ENCODE data around the gene HPS6.
A peak's percentile ranks its signal among the peaks of the same experiment; 100 is the strongest.

HPS6 gene

DNA sequence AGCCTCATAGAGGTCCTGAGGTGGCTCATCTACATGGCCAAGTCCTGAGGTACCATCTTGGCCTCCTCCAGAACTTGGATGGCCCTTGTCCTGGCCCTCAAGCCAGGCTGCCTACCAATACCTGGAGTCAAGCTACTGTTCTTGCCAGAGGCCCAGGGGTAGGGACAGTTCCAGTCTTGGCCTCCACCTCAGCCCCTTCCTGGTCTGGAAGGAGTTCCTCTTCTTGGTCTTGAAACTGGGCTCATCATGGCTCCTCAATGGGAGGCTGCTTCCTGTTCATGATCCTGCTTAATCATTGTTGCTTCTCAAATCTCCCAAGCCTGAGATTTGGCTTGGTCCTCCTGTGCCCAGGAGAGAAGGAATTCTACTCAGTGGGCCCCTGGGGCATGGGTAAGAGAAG is 3.9 kb downstream of the HPS6 start:
- no peak for DNase-seq

DNA sequence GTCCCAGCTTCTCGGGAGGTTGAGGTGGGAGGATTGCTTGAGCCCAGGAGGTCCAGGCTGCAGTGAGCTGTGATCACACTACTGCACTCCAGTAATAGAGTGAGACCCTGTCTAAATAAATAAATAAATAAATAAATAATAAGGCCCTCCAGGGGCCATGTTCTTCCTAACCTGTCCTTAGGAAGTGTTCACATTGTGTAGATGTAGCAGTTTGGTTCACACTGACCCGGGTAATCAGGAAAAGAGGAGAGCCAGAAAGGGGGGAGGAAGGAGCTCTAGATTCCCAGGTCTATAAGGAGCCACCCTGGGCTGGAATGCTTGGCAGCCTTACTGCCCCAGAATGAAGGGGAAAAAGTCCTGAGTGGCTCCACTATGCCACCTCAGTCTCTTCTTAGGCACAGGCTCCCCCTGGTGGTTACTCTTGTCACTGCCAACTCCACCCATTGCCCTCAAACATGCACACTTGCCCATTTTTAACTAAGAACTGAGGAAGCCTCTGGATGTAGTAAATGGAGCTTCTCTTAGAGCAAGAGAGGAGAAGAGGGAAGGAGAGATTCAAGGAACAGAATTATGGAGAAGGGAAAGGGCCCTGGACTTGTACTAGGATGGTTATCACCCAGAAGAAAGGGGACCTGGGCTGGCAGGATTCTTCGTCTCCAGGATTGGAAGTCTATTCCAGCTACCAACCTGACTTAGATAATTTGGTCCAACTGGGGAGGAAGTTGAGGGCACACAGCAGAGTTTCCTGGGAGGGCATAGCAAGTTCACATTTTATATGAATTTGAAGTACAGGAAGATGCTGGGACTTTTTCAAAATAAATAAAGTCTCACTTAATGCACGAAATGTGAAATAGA is 7.8 kb downstream of the HPS6 start:
- DNase-seq = peak; percentile 91 to 93

DNA sequence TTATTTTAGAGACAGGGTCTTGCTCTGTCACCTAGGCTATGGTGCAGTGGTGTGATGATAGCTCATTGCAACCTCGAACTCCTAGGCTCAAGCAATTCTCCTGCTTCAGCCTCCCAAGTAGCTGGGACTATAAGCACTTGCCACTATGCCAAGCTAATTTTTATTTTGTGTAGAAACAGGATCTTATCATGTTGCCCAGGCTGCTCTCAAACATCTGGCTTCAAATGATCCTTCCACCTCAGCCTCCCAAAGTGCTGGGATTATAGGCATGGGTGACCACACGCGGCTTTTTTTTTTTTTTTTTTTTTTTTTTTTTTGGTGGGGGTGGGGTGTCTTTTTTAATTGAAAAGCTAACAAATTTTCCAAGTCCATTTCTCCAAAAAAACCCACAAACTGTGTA is 18.4 kb downstream of the HPS6 start:
- no peak for DNase-seq

DNA sequence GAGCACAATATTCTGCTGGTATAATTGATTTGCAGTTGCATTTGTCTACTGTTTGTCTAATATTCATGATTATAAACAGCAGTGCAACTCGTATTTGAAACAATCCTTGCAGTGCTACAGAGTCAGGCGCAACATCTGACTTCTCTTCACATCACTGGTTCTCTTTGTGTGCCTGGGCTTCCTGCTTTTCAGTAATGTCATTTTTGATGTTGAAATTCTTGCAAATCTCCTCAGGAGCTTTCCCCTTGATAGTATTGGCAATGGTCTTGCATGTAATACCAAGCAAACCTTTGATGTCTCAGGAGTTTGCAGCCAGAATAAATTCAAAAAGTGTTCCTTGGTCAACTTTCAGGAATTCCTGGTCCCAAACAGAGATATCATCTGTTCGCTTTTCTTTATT is 20.2 kb downstream of the HPS6 start:
- DNase-seq = no peak

DNA sequence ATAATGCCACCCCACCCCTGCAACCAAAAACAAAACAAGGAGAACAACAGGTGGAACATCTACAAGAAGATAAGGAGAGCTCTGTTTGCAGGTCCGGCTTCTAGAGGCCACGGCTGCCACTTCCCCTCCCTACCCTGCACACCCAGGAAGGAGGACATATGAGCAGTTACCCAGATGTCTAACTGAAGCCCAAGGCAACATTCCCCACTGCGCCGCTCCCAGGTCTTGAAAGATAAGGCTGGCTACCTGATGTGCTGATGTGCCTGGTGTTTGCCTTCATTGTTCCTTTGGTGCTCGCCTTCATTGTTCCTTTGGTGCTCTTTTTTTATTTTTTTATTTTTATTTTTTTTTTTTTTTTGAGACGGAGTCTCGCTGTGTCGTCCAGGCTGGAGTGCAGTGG is 21.0 kb downstream of the HPS6 start:
- DNase-seq = no peak

GRCh38 chr10:102090772-102091171 is 25.6 kb downstream of the HPS6 start:
- DNase-seq = no peak

- no peak for DNase-seq
Measured at GRCh38 chr10:102096449-102096848, 31.3 kb downstream of the HPS6 start.

DNA sequence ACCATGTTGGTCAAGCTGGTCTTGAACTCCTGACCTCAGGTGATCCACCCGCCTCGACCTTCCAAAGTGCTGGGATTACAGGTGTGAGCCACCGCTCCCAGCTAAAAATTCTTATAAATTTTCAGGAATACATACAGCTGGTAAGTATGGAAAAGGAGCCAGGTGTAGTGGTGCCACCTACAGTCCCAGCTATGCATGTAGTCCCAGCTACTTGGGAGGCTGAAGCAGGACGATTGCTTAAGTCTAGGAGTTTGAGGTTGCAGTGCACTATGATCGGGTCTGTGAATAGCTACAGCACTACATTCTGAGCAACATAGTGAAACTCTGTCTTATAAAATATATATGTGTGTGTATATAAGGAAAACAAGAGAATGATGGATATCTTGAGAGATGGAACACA is 36.0 kb downstream of the HPS6 start:
- DNase-seq = no peak

DNA sequence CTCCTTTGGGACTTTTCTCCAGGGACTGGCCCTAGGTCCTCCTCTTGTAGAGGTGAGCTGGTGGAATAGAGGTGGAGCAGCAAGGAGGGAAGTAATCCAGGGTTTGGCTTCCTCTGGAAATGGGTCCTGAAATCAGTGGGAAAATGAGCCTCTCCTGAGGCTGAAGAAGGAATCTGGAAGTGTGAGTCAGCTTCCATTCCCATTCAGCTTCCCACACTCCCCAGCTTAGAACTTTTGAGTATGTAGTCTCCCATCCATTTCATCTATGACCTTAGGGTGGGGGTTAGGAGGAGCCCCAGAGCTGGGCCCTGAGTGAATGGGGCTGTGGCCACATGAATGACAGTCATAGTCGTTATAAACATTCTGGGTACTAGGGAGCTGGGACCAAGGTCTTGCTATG is 37.3 kb downstream of the HPS6 start:
- no peak for DNase-seq

DNA sequence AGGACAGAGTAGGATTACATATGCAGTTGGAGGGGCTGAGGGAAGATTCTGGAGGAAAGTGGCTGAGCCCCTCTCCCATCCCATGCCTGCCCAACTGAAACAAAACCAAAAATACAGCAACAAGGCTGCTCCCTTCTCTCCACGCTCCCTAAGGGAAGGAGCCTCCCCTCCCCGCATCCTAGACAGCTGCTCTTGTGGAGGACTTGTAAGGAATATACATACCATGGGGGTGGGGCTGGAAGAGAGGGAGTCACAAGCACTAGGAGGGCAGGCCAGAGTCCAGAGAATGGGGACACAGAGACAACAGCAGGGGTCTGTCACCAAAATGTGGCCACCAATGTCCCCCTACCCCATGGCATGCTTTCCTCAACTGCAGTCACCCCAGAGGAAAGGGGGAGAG is 41.8 kb downstream of the HPS6 start:
- no peak for DNase-seq

DNA sequence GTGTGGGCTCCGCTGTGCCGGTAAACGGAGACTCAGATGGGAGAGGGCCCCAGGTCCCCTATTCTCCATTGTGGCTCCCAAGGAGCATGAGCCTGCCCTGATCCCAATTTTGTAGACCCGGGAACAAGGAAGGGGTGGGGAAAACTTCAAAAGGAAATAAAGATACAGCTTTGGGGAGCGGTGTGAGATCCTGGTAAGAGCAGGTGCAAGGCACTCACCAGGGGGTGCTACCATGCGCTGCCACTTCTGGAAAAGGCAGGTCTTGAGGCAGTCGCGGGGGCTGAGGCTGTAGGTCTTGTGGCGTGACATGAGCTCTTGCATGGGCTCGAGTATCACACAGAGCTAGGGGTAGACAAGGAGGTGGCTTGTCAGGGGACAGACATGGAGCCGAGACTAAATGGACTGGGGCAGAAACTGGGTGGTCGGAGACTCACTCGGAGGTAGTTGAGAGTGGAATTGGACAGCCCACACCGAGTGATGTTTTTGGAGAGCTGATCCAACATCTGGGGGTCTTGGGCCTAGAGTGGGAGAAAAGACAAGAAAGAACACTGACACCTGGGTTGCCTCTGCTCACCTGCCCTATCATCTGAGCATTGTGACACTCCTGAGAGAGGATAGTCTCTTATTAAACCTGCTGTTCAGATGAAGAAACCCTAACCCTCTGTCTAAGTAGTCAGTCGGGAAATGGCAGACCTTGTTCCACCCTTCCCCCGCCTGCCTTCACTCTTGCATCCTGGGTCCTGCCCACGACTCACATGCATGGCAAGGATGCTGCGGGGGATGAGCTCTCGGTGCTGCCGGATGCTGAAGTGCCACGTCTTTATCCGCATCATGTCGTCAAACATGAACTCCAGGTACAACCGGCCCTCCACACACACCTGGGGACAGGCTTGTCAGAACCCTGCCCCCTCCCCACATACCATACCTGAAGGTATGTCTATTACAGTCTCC is 44.3 kb downstream of the HPS6 start:
- no peak for DNase-seq

- no peak for DNase-seq
Measured at GRCh38 chr10:102111276-102111675, 46.1 kb downstream of the HPS6 start.

DNA sequence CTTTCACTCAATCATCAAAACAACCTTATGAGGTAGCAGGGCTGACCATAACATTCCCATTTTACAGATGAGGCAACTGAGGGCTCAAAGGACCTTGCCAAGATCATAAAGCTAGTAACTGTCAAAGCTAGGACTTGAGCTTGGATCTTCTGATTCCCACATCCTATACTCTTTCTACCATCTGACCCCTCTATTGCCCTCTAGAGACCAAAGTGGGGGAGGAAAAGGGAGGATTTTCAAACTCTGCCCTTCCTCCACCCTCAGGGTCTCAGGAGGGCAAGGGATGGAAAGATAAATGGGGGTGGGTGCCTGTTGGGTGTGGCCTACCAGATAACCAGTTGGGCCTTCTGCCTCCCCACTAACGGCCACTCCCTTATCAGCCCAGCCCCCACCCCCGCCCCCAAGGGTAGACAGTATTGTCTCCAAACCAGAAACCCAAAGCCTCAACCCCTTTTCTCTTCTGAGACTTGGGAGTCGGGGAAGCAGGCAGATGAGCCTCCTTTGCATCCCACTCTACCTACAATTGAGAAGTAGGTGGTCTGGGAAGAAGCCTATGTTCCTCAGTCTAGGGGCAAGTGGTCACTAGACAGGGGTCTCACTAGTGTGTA is 47.2 kb downstream of the HPS6 start:
- peak; percentile 21 to 50 for DNase-seq

- no peak for DNase-seq
Measured at GRCh38 chr10:102113261-102113955, 48.3 kb downstream of the HPS6 start.

DNA sequence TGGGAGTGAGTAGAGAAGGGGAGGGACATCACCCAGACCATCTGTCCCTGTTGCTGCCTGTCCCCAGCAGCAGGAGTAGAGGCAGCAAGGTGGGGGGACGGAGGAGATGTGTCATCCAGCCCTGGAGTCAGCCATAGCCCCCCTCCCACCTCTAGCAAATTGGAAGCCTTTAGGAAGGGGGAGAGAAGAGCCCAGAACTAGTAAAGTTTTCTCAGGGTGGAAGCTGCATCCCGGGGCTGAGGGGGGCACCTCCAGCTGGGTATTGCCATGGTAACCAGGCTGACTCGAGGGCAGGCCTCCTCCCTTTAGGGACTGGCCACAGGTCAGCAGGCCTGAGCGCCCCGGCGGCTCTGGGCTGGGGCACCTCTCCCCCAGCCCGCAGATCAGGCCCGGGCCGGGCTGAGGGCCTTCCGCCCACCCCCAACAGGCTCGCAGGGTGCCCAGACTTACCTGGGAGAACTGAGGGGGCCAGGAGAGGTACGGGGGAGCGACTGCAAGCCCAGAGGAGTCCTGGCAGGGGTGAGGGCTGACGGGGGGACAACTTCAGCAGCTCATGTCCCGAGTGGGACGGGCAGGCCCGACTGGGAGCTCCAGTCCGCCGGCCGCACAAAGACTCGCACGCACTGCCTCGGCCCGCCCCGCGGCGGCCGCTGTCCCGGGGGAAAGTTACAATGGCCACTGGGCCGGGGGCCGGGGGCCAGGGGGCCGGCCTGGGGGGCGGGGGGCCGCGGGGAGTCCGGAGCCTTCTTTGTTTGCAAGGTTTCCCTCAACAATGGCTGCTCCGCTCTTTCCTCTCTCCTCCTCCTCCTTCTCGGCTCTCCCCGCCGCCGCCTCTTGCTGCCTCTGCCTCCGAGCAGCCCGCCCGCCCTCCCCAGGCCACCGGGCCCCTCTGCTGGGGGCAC is 49.1 kb downstream of the HPS6 start:
- no peak for DNase-seq

DNA sequence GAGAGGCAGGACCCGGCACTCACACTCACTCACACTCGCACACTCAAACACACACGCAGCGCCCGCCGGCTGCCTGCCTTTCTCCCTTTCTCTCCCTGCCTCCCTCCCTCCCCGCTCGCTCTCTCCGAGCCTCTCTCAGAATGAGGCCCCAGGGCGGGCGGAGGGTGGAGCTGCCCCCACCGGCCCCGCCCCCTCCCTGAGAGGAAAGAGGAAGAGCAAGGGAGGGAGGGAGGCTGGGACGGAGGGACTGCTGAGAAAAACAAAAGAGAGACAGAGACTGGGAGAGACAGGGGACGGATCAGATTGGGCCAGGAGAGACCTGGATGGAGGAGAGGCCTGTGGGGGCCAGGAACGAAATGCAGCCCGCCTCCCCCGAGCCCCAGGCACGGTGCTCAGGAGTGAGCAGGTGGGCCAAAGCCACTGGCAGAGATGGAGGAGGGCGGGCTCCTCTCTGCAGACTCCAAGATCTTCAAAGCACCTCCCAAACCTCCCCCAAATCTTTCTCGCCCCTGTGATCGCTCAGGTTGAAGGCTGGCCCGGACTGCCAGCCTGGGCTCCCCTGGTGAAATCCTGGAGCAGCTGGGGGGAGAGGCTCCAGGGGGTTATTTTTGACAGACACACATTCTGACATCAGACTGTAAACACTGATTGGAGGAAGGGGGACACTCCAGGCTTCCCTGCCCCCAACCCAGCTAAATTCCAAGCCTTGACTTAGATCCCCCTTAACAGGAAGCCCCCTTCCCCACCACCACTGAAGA is 49.9 kb downstream of the HPS6 start:
- DNase-seq = peak; percentile 95 to 96

GRCh38 chr10:102115775-102116174 is 50.6 kb downstream of the HPS6 start:
- peak; percentile 86 to 87 for DNase-seq

DNA sequence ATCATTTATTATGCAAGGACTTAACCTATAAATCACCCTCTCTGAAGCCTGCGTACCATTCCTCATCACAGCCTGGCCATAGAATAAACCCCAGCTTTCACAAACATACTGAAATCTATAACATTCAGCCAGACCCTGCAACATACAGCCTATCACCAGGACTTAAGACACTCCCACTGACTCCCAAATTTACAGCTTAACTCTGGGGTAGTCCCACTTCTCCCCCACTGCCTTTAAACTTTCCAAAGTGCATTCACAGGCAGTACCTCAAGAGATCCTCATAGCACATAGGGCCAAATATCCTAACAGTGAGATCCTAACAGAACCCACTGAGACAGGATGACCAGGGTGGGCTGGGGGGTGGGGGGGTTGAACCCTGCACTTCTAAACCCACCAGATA is 51.5 kb downstream of the HPS6 start:
- no peak for DNase-seq
